HG02870 (cell line): ENCODE measurements around the gene RAB33B.

ENCODE experiments used
- ATAC-seq: cut with Tn5 transposase; IDR thresholded peaks from one replicate; pipeline ENCODE4 v1.9.1; 2021; ENCODE audit warnings: mild to moderate bottlenecking, moderate library complexity; ENCODE audit not compliant: unreplicated experiment

Gene RAB33B

DNA sequence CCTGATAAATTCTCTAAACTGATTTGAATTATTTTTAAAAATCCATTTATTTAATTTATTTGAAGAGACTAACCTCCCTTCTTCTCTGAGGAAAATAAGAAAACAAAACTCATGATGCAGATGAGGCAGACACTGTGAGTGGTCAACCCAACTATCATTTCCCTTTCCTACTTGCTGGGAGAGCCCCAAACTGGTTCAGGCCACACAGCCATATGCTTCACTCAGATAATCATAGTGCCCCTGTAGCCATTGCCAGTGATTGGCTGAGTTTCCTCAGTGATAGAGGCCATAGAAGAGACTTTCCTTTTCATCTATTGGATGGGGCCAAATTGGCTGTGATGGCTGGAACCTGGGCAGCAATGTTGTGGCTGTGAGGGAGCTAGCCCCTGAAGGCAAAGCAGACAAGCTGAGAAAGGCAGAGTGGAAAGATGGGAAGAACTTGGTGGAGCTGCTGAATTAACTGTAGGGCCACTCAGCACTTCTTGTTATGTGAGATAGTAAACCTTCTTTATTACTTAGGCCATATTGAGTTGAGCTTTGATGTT is 49.8 kb downstream of the RAB33B start:
- ATAC-seq, result no peak

DNA sequence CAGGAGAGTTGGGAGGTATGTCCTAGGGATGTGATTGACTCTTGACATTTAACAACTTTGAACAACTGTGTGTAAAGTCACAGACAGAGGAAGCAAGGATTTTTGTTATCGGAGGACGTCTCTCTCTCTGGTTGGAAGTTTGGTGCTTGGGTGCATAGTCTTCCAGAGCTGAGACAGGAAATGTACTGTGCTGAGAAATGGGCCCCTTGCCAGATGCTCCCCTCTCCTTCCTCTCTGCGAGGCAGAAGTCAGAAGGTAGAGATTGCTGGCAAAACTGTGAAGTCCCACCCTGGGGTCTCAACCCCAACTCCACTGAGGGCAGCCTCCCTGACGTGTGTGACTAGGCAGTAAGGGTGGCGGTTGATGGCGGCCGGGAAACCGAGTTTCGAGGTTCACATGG is 52.9 kb downstream of the RAB33B start:
- ATAC-seq, result no peak

DNA sequence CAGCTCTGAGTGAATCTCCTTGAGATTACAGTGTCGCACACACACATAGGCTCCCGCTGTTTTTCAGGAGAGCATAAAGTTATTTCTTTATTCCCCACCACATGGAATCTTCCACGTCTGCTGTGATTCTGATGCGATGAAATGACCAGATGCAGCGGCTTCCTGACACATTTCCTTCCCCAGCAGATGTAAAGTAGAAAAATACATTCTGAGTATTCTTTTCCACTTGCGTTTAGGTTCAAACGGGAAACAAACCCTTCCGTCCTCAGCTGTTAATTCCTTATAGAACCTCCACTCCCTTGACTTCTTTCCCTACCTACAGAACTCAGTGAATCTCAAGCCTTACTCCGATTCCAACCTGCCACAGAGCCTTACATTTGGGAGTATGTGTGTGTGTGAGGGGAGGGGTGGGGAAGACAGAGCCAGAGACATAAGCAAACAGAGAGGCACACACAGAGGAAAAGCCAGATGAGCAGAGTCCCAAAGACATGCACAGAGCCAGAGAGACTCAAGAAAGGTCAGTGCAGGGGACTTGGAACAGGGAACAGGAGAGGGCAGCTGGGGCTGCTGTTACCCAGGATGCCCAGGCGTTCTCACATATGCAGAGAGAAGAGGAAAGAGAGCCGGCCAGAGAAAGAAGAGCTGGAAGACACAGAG is 54.8 kb downstream of the RAB33B start:
- no peak for ATAC-seq

DNA sequence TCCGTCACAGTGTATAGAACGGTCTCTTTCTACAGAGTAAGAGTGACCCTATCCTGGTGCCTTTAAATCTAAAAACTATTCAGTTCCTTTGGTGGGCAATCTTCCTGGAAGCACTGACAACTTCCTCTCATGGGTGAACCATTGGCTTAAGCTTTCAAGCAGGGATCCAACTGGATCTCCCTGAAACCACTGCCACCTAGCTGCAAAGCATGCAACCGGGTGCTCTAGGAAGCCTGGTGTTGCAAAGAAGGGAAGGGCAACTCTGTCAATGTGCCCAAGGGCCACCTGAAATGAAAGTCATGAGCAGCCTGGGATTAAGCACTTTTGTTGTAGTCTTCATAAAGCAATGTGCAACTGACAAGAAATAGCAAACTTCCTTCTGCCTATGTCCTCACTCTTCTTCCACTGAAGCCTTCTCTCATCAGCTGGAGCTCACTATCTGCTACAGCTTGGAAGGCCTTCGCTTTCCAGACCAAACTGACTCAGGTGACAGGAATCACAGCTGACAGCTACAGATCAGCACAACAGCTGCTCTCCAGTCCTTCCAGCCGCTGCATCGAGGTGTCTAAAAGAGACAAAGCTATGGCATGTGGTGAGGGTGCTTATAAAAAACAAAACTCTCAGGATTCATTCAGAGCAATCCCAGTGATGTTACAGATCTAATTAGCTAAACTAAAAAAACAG is 55.9 kb downstream of the RAB33B start:
- no peak for ATAC-seq

DNA sequence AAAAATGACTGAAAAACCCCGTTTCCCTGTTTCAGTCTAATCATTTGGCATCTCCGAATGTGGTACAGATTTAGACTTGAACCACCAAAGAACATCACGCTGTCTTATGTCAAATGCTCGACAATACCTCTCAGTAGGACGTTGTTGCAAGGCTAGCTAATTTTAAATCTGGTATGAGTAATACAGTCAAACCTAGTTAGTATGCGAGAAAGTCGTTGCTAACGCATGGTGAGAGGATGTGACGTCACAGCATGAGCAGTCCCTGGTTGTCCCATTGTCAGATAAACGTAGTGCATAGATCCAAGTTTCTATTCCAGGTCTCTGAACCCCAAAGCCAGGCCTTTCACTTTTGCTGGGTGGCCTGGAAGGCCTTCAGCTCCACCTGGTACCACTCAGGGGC is 57.4 kb downstream of the RAB33B start:
- no peak for ATAC-seq

DNA sequence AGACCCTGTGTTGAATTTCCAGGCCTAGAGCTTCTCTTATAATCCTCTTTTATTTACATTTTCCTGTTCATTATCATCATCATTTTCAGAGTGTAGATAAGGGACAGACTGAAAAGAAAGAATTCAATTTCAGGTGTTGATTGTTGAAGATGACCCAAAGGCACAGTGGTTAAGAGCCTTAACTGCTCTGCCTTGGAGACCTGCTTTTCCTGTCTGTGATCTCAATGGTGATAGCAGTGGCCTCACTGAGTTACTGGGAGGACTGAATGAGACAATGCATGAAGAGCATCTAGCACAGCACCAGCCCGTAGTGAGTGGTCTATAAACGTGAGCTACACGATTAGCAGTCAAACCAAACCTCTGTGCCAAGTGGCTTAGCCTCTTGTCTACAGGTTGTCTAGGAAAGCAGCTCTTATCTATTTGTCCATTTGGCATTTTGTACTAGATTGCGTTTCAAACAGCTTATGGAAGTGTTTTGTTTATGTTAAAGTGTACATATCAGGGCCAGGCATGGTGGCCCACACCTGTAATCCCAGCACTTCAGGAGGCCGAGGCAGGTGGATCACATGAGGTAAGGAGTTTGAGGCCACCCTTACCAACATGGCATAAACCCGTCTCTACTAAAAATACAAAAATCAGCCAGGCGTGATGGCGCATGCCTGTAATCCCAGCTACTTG is 60.6 kb downstream of the RAB33B start:
- ATAC-seq, result no peak

DNA sequence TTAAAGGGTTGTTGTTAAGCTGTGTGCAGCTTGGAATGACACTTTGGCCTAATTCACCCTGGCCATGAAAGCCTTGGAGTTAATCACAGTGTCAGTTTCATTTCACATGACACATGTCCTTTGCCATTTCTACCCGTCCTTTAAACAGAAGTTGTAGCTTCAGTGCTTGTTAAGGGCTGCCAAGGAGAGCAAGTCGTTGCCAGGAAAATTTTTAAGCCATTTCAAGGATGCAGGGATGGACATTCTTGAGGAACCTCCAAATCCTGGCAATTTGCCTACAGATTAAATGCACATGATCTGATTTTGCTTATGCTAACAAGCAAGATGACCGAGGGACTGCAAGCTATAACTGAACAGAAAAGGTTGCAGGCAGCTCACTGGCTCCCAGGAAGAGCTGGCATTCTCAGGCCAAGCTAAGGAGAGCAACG is 61.6 kb downstream of the RAB33B start:
- no peak for ATAC-seq

DNA sequence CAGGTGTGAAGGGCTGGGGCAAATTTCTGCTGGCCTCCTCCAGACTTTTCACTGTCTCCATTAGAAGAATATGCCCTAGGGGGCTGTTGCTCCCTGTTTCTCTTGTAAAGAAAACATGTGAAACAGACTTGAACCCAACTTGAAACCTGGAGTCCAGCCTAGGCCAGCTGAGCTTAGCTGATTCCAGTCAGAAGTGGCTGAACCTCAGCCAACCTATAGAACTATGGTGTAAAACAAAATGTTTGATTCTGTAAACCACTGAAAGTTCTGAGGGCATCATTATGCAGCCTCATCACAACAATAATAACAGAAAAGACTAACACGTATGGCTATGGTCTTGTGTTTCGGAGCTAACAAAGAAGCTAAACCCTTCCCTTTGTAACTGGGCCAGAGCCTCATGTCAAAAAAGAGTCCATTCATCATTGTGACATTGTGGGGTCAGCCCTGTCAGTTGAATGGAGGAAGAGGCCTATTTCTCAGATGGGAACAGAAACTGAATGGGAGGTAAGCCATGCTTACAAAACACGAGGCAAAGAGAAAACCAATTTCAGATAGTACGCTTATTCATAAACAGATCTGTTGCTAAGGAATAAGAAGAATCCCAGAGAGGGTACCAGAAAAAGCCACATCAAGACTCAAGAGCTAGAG is 68.0 kb downstream of the RAB33B start:
- peak; percentile 58 for ATAC-seq

DNA sequence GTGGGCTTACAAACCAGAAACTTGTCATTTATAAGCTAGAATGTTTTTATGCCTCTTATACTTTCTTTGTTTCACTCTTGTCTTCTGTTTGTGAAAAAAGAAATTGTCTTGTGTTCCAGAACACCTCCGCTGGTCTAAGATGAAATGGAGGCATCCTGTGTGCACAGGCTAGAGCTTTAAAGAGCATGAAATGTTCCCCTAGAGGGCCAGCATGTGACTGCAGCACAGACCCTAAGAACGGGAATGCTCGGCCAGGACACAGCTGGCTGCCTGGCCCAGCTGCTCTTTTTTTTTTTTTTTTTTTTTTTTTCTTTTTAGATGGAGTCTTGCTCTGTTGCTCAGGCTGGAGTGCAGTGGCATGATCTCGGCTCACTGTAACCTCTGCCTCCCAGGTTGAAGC is 68.5 kb downstream of the RAB33B start:
- ATAC-seq, result peak; percentile 23

DNA sequence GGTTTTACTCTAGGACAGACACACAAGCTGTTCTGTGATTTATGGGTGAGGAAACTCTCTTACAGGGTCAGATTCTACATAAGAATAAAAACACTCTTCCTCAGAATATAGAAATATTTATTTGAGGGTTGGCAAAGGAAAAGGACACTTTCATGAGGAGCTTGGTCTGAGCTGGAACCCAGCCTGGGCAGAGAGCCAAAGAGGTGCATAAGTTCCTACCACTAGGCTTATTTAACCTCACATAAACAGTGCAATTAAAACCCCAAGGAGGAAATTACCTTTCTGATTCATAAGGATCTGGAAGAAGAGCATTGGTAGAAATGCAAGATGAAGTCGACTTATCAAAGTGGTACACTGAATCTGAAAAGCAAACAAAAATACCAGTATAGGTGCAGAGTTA is 69.2 kb downstream of the RAB33B start:
- no peak for ATAC-seq

DNA sequence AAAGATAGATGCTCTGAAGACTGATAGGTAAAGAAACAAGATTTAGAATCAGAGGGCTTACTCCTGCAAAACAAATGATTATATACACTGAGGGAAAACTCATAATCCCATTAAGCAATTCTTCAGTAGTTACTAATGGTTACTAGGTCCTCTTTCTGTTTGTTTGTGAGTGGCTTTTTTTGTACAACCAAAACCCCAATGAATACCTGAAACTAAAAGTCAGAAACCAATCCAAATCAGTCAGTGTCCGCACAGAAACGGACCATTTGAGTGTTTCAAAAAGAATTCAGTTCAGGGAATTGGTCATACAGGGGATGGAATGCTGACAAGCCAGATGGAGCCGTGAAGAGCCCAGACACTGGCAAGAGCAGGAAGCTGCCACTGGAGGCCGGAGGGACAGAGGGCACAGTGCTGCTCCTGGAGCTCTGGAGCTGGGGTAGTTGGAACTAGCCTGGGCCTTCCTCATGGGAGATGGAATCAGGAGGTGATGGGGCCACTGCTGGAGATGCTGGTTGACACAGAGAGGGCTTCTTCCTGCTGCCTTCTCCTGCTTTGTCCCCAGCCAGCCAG is 70.2 kb downstream of the RAB33B start:
- peak; percentile 31 for ATAC-seq

DNA sequence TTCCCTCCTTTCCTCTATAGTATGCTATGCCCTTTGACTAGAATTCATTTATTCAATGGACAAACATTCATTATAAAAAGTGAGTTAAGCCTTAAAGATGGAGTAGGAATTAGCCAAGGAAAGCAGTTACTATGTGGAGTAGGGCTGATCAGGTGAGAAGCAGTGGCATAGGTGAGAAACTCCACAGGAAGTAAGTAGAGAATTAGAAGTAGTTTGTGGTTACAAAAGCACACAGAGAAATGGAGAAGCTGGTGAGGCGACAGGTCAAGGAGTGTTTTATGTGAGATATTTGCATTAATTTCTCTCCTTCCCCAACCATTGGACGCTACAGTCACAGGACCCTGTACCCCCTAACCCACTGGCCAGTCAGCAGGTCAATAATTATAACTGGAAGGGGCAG is 71.5 kb downstream of the RAB33B start:
- ATAC-seq, result no peak
